Suprapubic skin (tissue), 4 donors: ENCODE data around the gene PLAU. TPM values are rescaled to one million over a fixed set of nuclear protein-coding genes. Genes with fewer than 3 reads are reported as not detected.

Source experiments
- DNase-seq, 2 donors: peaks; one replicate each; pipeline ENCODE4 v3.0.0-alpha.2; 2019; ENCODE audit warnings: low spot score in 2 of 2
- H3K27ac ChIP-seq: fragments of 200-600 bp; sonication (generic); one replicate; pipeline ENCODE4 v1.5.1; 2019
- H3K27me3 ChIP-seq: fragments of 200-600 bp; sonication (generic); one replicate; pipeline ENCODE4 v1.5.1; 2019
- H3K36me3 ChIP-seq: fragments of 200-600 bp; sonication (generic); one replicate; pipeline ENCODE4 v1.5.1; 2019
- H3K4me1 ChIP-seq: fragments of 200-600 bp; sonication (generic); one replicate; pipeline ENCODE4 v1.5.1; 2019
- H3K4me3 ChIP-seq: fragments of 200-600 bp; sonication (generic); one replicate; pipeline ENCODE4 v1.5.1; 2019; ENCODE audit warnings: mild to moderate bottlenecking
- H3K9me3 ChIP-seq: fragments of 200-600 bp; sonication (generic); one replicate; pipeline ENCODE4 v1.5.1; 2019
- CTCF ChIP-seq, 2 donors: fragments of 200-600 bp in 1 of 2; fragments of 450-650 bp in 1 of 2; sonication (generic) in 1 of 2; IDR thresholded peaks; one replicate each; pipeline ENCODE4 v1.5.1; 2016 to 2019; ENCODE audit warnings: antibody characterized with exemption in 2 of 2, mild to moderate bottlenecking in 1 of 2, moderate library complexity in 1 of 2
- EP300 ChIP-seq: sonication (generic); formaldehyde crosslinking; IDR thresholded peaks from one replicate; pipeline ENCODE4 v1.6.1; 2017; ENCODE audit warnings: antibody characterized with exemption
- POLR2A ChIP-seq, 2 donors: fragments of 450-650 bp; IDR thresholded peaks; one replicate each; pipeline ENCODE4 v1.6.1; 2017; ENCODE audit warnings: antibody characterized with exemption in 2 of 2, mild to moderate bottlenecking in 2 of 2, moderate library complexity in 2 of 2
- POLR2AphosphoS5 ChIP-seq, 3 donors: sonication (generic); formaldehyde crosslinking; IDR thresholded peaks; one replicate each; pipeline ENCODE4 v1.6.1; 2017; ENCODE audit warnings: antibody characterized with exemption in 3 of 3
- WGBS: methylation state at CpG from one replicate; pipeline ENCODE4 v1.1.5; 2018; 5-methylcytosine and 5-hydroxymethylcytosine counted together
- total RNA-seq, 4 donors: library from RNA; depleted of rRNA; stranded (reverse); fragments of >200 nt; gene quantifications; one replicate each; pipeline ENCODE4 v1.1.0, GENCODE V29; 2016

Gene PLAU
- 10 to 100 TPM in 2 of 4 donors, 1 to 10 TPM in 2; 8.4 to 19.1 (median 10.8) TPM for total RNA-seq

- Histone ChIP-seq H3K4me1 (peaks cover 85% of the 10 kb centered on the region), H3K36me3 (peaks cover 1% of the 10 kb centered on the region), H3K27me3 (no peaks in the 10 kb centered on the region), H3K27ac (peak within 1 kb of the TSS; percentile 82), H3K9me3 (no peaks in the 10 kb centered on the region), H3K4me3 (peak within 1 kb of the TSS; percentile 80)
- DNase-seq, result peak in 1 of 2 donors; percentile 76
- no peak for TF ChIP-seq EP300
- peak in 1 of 2 donors; percentile 13 for TF ChIP-seq POLR2A (IDR thresholded peaks at IDR 0.05)
- WGBS, result 1% methylated on average over 39 of the region's 74 CpGs
These were observed at the start of gene PLAU for GRCh38 chr10:73910764-73911552. Gene PLAU (plus strand): TSS chr10:73911132. CDS start chr10:73911556, 424 bp downstream.

- Histone ChIP-seq H3K4me1 (peaks cover 49% of the 10 kb centered on the region), H3K27me3 (no peaks in the 10 kb centered on the region), H3K9me3 (no peaks in the 10 kb centered on the region), H3K4me3 (no peak overlapping the region), H3K27ac (no peak overlapping the region), H3K36me3 (peaks cover 29% of the 10 kb centered on the region)
- 70% methylated on average over 8 of the region's 8 CpGs for WGBS
- TF ChIP-seq POLR2AphosphoS5 (IDR thresholded peaks at IDR 0.05) (no peak), CTCF (IDR thresholded peaks at IDR 0.05) (no peak), EP300 (no peak), POLR2A (IDR thresholded peaks at IDR 0.05) (no peak)
- no peak for DNase-seq
These were observed 48.9 kb upstream of the PLAU start for GRCh38 chr10:73862011-73862410.

GRCh38 chr10:73863039-73863817, 47.7 kb upstream of the PLAU start:
- 49% methylated on average over 4 of the region's 5 CpGs for WGBS
- Histone ChIP-seq H3K27me3 (no peaks in the 10 kb centered on the region), H3K4me1 (peaks cover 39% of the 10 kb centered on the region), H3K4me3 (no peak overlapping the region), H3K27ac (no peak overlapping the region), H3K36me3 (peaks cover 25% of the 10 kb centered on the region), H3K9me3 (no peaks in the 10 kb centered on the region)
- TF ChIP-seq EP300 (no peak), POLR2AphosphoS5 (IDR thresholded peaks at IDR 0.05) (no peak), CTCF (IDR thresholded peaks at IDR 0.05) (no peak), POLR2A (IDR thresholded peaks at IDR 0.05) (no peak)
- no peak for DNase-seq

GRCh38 chr10:73864229-73864628, 46.7 kb upstream of the PLAU start:
- H3K4me1 ChIP-seq, result peaks cover 38% of the 10 kb centered on the region
- no peak for DNase-seq
- H3K27me3 ChIP-seq, result no peaks in the 10 kb centered on the region
- WGBS, result 92% methylated on average over 4 of the region's 4 CpGs
- no peaks in the 10 kb centered on the region for H3K9me3 ChIP-seq
- no peak overlapping the region for H3K27ac ChIP-seq
- peaks cover 24% of the 10 kb centered on the region for H3K36me3 ChIP-seq
- H3K4me3 ChIP-seq, result no peak overlapping the region
- no peak for TF ChIP-seq POLR2A (IDR thresholded peaks at IDR 0.05)
- TF ChIP-seq POLR2AphosphoS5 (IDR thresholded peaks at IDR 0.05), result no peak
- TF ChIP-seq EP300, result no peak
- no peak for TF ChIP-seq CTCF (IDR thresholded peaks at IDR 0.05)

- Histone ChIP-seq H3K4me1 (peaks cover 35% of the 10 kb centered on the region), H3K9me3 (no peaks in the 10 kb centered on the region), H3K27ac (peak overlapping the region; percentile 20), H3K27me3 (no peaks in the 10 kb centered on the region), H3K4me3 (no peak overlapping the region), H3K36me3 (peaks cover 21% of the 10 kb centered on the region)
- TF ChIP-seq POLR2A (IDR thresholded peaks at IDR 0.05) (no peak), CTCF (IDR thresholded peaks at IDR 0.05) (no peak), POLR2AphosphoS5 (IDR thresholded peaks at IDR 0.05) (no peak), EP300 (no peak)
- DNase-seq, result no peak
- 91% methylated on average over 8 of the region's 8 CpGs for WGBS
These were observed 45.8 kb upstream of the PLAU start for GRCh38 chr10:73865107-73865458.
